GM13977 (cell line): Measurements from ENCODE around the gene CDH13.

Source experiments
- DNase-seq: peaks from one replicate; pipeline ENCODE4 v3.0.0; 2012; ENCODE audit warnings: low spot score
- in situ Hi-C: fragments of 300-500 bp; cut with MboI; formaldehyde crosslinking; loops from one replicate; pipeline ENCODE4 v1.12.0; 2022; ENCODE audit warnings: low sequenced_read_pairs, low pct_unique_long_range_greater_than_20kb, mixed read lengths, inconsistent platforms; ENCODE audit not compliant: unreplicated experiment
- TF ChIP-seq, protein P1 (sequence below): IDR thresholded peaks from 2 replicates; pipeline ENCODE4 v1.5.1; 2012; ENCODE audit warnings: mild to moderate bottlenecking, control low read depth; ENCODE audit not compliant: insufficient read depth; ENCODE audit errors: extremely low read depth, missing control alignments

Gene CDH13

DNA sequence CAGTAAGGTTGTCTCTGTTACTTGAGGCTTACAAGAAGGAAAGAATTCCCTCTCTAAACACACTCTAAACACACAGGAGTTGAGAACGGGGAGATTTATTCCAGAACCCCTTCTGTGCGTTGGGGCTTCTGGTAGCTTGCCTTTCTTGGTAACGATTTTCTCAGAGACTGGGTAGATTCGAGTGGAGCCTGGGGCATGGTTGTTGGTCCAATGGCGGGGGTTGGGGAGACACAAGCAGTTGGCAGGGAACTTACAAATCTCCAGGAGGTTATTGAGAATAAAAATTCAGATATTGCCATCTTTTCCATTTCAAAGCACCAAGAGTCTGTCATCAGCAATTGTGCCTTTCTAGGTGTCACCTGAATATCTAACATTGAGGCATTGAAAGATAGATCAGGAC is 251.7 kb downstream of the CDH13 start:
- in situ Hi-C loops, result no loop called here
- DNase-seq, result no peak
- TF ChIP-seq, protein P1, sequence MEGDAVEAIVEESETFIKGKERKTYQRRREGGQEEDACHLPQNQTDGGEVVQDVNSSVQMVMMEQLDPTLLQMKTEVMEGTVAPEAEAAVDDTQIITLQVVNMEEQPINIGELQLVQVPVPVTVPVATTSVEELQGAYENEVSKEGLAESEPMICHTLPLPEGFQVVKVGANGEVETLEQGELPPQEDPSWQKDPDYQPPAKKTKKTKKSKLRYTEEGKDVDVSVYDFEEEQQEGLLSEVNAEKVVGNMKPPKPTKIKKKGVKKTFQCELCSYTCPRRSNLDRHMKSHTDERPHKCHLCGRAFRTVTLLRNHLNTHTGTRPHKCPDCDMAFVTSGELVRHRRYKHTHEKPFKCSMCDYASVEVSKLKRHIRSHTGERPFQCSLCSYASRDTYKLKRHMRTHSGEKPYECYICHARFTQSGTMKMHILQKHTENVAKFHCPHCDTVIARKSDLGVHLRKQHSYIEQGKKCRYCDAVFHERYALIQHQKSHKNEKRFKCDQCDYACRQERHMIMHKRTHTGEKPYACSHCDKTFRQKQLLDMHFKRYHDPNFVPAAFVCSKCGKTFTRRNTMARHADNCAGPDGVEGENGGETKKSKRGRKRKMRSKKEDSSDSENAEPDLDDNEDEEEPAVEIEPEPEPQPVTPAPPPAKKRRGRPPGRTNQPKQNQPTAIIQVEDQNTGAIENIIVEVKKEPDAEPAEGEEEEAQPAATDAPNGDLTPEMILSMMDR, result no peak

GRCh38 chr16:82880346-82880745 is 253.6 kb downstream of the CDH13 start:
- TF ChIP-seq, protein P1, result no peak
- in situ Hi-C loops, result no loop called here
- DNase-seq, result no peak

GRCh38 chr16:82881516-82881915 is 254.7 kb downstream of the CDH13 start:
- in situ Hi-C loops, result no loop called here
- DNase-seq, result no peak
- TF ChIP-seq, protein P1, result no peak

GRCh38 chr16:82882226-82882625 is 255.5 kb downstream of the CDH13 start:
- TF ChIP-seq, protein P1, result no peak
- DNase-seq, result no peak
- in situ Hi-C loops, result no loop called here

- TF ChIP-seq, protein P1, result no peak
- in situ Hi-C loops, result no loop called here
- DNase-seq, result no peak
Measured at GRCh38 chr16:82882982-82883835, 256.4 kb downstream of the CDH13 start.

- in situ Hi-C loops, result no loop called here
Measured at GRCh38 chr16:82884320-82884898, 257.6 kb downstream of the CDH13 start.

More at GRCh38 chr16:82884320-82884898, 257.6 kb downstream of the CDH13 start:
- no peak for DNase-seq
- TF ChIP-seq, protein P1, result no peak
